ENCODE results near the gene NANP. TPM values are rescaled to one million over a fixed set of nuclear protein-coding genes. Genes with fewer than 3 reads are reported as not detected.
"Not testable (repeated sequence)": the region's sequence is repeated elsewhere in the genome, so short reads cannot be mapped to it uniquely, and the experiment has no call there.

The NANP gene
- total RNA-seq, 2 donors from 2014 or later, result 2.6 to 9.6 TPM

GRCh38 chr20:25637247-25637646 lies 13.4 kb upstream of the NANP start:
- H3K4me1 ChIP-seq, result no peaks in the 10 kb centered on the region
- intact Hi-C loops (cut with DNase I), result loop anchor here (10.0 kb wide), 1 partner anchor 58 kb away; the partner anchor contains the start of gene ZNF337

GRCh38 chr20:25632940-25633790 lies 9.4 kb upstream of the NANP start:
- H3K4me3 ChIP-seq, result no peak overlapping the region
- H3K4me1 ChIP-seq, result no peaks in the 10 kb centered on the region
- intact Hi-C loops (cut with DNase I), result loop anchor here (10.0 kb wide), 1 partner anchor 62 kb away; the partner anchor contains the start of gene ZNF337
- no peak for TF ChIP-seq CTCF (IDR thresholded peaks at IDR 0.05)
- TF ChIP-seq POLR2A (IDR thresholded peaks at IDR 0.05), result no peak
- ATAC-seq (no peak), DNase-seq (no peak)
- H3K9me3 ChIP-seq, result peaks cover 0 to 8% (median 0%) of the 10 kb centered on the region in 3 donors
- no peaks in the 10 kb centered on the region for H3K36me3 ChIP-seq (replicated peaks in 1 of 2; ENCODE audit: insufficient read depth in 1 of 2, low read depth in 2 of 2)
- 85 to 86% methylated on average over 5 of the region's 5 CpGs for WGBS, 2 donors
- no peak overlapping the region for H3K27ac ChIP-seq
- no peaks in the 10 kb centered on the region for H3K27me3 ChIP-seq

More at GRCh38 chr20:25637247-25637646, 13.4 kb upstream of the NANP start:
- no peak overlapping the region for H3K27ac ChIP-seq
- DNase-seq (no peak), ATAC-seq (no peak)
- TF ChIP-seq CTCF (IDR thresholded peaks at IDR 0.05), result no peak
- 96% methylated on average over 2 of the region's 2 CpGs for WGBS, 2 donors
- H3K36me3 ChIP-seq (replicated peaks in 1 of 2; ENCODE audit: insufficient read depth in 1 of 2, low read depth in 2 of 2), result no peaks in the 10 kb centered on the region
- peaks cover 0 to 8% (median 0%) of the 10 kb centered on the region in 3 donors for H3K9me3 ChIP-seq
- no peaks in the 10 kb centered on the region for H3K27me3 ChIP-seq
- no peak overlapping the region for H3K4me3 ChIP-seq

GRCh38 chr20:25630615-25631014 lies 6.8 kb upstream of the NANP start:
- DNase-seq, result not testable (repeated sequence)

GRCh38 chr20:25629816-25630499 lies 6.1 kb upstream of the NANP start:
- intact Hi-C loops (cut with DNase I), result loop anchor here (10.0 kb wide), 1 partner anchor 65 kb away; the partner anchor contains the start of gene ZNF337
- H3K27me3 ChIP-seq, result no peaks in the 10 kb centered on the region
- WGBS, 2 donors, result 83 to 86% methylated on average over 8 of the region's 8 CpGs
- no peaks in the 10 kb centered on the region for H3K9me3 ChIP-seq
- TF ChIP-seq CTCF (IDR thresholded peaks at IDR 0.05) (no peak), POLR2A (IDR thresholded peaks at IDR 0.05) (no peak)
- H3K4me1 ChIP-seq, result no peaks in the 10 kb centered on the region
- H3K27ac ChIP-seq, result no peak overlapping the region
- no peaks in the 10 kb centered on the region for H3K36me3 ChIP-seq (replicated peaks in 1 of 2; ENCODE audit: insufficient read depth in 1 of 2, low read depth in 2 of 2)
- ATAC-seq, result no peak
- H3K4me3 ChIP-seq, result no peak overlapping the region
- DNase-seq, result no peak

More at GRCh38 chr20:25630615-25631014, 6.8 kb upstream of the NANP start:
- not testable (repeated sequence) for H3K4me3 ChIP-seq; H3K36me3 ChIP-seq (replicated peaks in 1 of 2; ENCODE audit: insufficient read depth in 1 of 2, low read depth in 2 of 2); ATAC-seq; H3K27me3 ChIP-seq; H3K27ac ChIP-seq; H3K4me1 ChIP-seq; H3K9me3 ChIP-seq
- intact Hi-C loops (cut with DNase I), result loop anchor here (10.0 kb wide), 1 partner anchor 64 kb away; the partner anchor contains the start of gene ZNF337
- 93 to 97% methylated on average over 2 of the region's 2 CpGs for WGBS, 2 donors

GRCh38 chr20:25626779-25627178 lies 3.0 kb upstream of the NANP start:
- ATAC-seq (no peak), DNase-seq (no peak)
- H3K4me1 ChIP-seq, result peaks cover 14% of the 10 kb centered on the region
- intact Hi-C loops (cut with DNase I), result no loop called here
- no peak overlapping the region for H3K4me3 ChIP-seq
- no peaks in the 10 kb centered on the region for H3K9me3 ChIP-seq
- WGBS, 2 donors, result 69 to 86% methylated on average over 9 of the region's 9 CpGs
- no peak overlapping the region for H3K27ac ChIP-seq
- H3K36me3 ChIP-seq (replicated peaks in 1 of 2; ENCODE audit: insufficient read depth in 1 of 2, low read depth in 2 of 2), result no peaks in the 10 kb centered on the region
- H3K27me3 ChIP-seq, result no peaks in the 10 kb centered on the region
- TF ChIP-seq POLR2A (IDR thresholded peaks at IDR 0.05) (no peak), CTCF (IDR thresholded peaks at IDR 0.05) (no peak)
